SW 1271 (cell line): ENCODE measurements around the gene TMEM150B.
A peak's percentile ranks its signal among the peaks of the same experiment; 100 is the strongest.

Experiments used
- DNase-seq, 2 experiments: peaks; one replicate each; lab custom pipeline; 2025; lab: John Stamatoyannopoulos, UW

The TMEM150B gene

DNA sequence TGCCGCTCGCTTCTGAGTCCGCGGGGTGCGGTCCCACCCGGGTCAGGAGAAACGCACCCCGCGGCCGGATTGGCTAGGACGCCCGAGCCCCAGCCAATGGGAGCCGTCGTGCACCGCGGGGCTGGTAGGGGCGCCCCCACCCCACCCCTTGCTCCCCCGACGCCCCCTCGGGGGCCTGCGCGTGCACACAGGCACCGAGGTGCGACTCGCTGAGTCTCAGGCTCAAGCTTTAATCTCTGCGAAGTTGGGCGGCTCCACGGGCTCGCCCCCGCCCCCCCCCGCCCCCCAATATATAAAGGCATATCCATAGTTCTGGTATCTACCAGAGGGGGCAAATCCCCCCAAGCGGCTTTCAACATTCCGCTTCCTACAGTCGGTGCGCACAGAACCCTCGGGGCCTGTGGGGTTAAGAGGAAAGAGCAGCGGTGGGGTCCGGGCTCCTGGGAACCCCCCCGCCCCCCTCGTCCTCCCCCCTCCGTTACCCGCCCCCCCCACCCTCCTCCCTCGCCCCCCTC is 29.6 kb upstream of the TMEM150B start, which contains the start of gene COX6B2:
Gene COX6B2 (minus strand): TSS at position 22 of the 515 bp plus-strand sequence. CDS start 198 bp downstream, outside the sequence.
- DNase-seq: no peak

DNA sequence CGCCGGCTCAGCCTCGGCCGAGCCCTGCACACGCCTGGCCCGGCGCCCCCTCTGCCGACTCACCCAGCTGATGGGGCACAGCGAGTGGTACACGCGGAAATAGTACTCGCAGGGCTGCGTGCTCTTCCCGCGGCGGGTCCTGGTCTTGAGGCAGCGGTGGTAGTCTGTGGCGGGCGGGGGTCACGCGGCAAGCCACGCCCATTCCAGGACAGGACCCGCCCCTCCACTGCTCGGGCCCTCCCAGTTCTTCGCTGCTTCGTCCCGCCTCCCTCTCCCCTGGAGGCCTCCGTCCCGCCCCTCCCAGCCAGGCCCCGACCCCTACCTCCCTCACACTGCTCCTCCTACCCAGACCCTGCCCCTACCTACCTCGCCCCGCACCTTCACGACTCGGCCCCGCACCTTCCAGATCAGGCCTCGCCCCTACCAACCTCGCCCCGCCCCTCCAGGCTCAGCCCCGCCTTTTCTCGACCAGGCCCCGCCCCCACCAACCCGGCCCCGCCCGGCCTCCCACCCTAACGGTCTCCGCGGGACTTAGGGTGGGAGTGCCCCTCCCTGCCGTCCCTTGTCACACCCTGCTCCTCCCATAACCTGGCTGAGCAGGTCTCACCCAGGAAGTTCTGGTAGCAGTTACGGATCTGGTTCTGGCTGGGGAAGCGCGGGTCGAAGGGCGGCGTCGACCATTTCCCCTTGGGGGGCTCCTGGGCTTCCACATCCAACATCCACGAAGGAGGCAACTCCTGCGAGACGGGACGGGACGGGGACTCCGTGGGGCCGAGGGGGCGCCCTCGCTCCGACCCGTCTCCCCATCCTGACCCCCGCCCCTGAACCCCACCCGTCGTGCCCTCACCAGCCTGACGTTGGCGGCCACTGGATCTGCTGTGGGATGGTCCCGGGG is 28.9 kb upstream of the TMEM150B start:
- DNase-seq: peak in 1 of 2 experiments; percentile 18

DNA sequence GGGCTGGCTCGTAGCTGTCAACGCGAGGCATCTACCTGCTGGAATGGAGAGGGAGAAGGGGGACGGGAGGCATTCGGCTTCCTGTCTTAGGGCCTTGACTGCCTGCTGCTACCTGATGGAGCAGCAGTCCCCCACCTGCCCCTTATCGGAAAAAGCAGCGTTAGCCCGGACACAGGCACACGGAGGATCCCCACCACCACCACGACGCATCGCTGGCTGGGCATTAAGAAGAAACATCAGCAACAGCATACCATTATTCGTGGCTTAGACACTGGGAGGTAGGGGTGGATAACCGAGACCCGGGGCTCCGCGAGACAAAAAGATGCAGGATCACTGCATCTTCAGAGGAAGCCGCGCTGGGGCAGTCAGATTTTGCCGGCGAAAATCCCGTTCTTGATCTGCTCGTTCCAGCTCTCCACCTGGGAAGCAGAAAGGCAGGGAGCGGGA is 28.2 kb upstream of the TMEM150B start:
- no peak for DNase-seq

DNA sequence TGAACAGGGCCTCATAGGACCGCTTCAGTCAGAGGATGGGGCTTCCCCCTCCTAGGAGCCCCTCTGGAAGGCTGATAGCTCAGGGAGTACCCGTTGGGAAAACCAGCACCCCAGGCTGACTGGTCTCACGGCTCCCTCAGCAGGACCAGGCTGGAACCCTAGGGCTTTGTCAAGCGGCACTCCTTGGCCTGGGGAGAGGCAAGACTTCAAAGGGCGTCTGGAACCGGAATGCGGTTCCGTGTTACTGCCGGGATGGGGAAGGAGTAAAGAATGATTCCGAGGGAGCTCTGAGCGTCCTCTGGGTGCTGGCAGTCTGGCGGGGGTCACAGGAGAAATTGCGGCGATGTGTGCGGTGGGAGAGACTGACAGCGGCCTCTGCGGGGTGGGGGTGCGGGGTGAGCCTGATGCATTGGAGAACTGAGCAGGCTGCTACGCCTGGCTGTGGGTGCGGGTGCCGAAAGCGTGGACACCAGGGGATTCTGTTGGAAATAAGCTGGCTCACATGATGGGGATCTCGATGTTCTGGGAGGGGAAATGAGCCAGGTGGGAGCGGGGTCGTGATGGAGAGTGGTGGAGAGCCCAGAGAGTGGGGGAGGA is 27.5 kb upstream of the TMEM150B start:
- no peak for DNase-seq

DNA sequence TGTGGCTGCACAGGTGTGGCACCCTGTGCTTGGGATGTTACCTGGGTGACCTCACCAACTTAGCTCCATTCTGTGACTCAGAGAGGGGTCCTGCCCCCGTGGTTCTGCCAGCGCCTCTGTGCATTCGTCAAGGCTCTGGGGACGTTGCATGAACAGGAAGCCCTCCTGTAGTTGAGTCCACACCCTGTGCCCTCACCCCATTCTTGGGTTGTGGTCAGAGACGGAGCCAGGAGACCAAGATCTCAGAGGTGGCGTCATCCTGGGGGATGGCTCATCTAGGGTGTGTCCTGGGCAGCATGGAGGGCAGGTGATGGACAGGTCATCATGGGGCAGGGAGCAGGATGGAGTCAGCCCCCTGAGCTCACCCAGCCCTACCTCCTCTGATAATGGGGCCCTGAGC is 26.9 kb upstream of the TMEM150B start:
- no peak for DNase-seq

DNA sequence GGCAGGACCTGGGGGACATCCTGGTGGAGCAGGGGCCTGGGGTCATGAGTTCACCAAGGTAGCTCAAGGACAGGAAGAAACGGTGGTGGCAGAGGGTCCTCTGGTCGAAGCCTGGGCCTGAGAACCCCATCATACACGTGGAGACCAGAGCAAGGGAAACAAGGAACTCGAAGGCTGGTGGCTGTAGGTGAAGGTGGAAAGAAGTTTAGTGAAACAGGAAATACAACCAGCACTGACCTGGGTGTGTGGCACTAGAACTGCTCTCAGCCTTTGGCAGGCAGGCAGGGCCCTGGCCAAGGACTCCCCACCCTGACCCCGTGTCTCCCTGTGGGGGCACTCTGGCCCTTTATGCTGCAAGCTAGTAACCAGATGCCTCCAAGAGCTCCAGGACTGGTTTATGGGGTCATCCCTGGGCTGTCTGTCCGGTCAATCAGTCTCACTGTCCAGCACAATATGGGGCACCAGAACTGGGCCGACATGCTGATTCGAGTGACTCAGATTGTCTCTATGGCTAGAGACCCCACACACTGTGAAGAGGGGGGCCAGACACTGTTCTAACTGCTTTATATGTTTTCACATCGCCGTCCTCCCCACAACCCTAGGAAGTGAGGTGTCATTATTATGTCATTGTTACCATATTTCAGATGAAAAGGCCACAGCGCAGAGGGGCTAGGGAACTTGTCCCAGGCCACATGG is 25.6 kb upstream of the TMEM150B start:
- DNase-seq: no peak

DNA sequence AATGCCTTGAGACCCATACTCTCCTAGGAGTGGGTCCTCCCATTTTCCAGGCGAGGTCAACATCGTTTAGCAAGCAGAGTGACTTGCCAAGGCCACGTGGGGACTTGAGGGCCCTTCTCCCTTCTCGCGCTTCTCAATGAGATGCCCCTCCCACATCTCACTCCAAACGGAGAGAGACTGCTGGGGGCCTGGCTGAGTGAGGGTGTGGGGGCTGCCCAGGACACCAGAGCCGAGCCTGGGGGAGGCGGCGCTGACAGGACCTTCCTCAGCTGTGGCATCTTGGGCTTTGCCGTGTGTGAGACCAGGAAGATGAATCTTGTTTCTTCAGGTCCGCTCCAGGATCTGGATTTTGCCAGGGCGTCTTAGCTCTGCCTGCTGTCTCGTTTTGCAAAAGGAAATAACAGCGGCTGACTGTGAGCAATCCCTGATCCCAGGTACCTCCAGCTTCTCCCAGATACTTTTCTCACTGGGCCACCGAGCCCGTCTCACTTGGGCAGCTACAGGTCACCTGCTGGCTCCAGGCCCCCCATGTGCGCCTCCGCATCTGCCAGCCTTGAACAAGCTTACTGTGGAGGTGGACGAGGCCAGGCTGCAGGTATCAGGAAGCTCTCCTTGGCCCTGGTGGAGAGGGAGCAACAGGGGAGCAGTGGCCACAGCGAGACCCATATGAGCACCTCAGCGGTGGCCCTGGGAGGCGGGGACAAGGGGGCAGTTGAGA is 23.3 kb upstream of the TMEM150B start:
- no peak for DNase-seq

DNA sequence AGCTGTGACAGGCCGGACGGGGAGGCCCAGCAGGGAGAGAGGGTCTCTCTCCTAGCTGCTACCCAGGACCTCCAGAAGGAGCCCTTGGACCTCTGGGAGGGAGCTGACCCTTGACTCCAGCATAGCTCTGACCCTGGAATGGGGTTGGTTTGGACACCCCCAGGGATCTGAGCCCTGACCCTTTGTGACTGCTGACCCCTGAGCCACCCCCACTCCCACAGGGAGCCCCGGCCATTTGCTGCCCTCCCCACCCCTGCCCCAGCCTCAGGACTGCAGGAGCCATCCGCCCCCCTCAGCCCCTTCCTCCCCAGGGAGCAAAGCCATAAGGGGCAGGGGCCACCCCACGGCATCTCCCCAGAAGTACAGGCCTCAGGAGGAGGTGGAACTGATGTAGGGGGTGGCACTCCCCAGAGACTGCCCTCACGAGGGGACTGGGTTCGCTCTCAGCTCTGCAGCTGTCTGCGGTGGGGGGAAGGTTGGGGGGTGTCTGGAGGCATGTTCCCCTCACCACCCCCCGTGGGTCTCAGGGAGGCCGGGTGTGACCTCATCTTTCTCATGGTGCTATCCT is 22.4 kb upstream of the TMEM150B start:
- DNase-seq: no peak

DNA sequence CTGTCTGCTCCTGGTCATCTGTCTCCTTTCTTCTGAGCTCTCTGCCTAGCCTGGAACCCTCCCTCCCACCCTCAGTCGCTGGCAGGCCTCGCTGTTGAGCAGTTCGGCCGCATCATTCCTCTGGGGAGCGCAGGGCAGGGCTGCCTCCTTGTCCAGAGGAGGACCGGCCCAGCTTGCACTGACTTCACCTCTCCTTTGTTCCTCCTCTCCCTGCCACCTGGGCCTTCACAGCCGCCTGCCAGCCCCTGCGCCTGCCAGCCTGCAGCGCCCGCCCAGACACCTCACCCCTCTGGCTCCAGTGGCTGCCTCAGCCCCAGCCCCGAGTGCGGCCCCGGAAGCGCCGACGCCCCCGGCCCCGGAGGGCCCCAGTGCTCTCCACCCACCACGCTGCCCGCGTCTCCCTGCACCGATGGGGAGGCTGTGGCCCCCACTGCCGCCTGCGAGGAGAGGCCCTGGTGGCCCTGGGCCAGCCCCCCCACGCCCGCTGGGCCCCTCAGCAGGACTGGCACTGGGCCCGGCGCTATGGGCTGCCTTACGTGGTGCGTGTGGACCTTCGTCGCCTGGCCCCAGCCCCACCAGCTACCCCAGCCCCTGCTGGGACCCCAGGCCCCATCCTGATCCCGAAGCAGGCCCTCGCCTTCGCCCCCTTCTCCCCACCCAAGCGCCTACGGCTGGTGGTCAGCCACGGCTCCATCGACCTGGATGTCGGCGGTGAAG is 21.7 kb upstream of the TMEM150B start:
- DNase-seq: no peak

DNA sequence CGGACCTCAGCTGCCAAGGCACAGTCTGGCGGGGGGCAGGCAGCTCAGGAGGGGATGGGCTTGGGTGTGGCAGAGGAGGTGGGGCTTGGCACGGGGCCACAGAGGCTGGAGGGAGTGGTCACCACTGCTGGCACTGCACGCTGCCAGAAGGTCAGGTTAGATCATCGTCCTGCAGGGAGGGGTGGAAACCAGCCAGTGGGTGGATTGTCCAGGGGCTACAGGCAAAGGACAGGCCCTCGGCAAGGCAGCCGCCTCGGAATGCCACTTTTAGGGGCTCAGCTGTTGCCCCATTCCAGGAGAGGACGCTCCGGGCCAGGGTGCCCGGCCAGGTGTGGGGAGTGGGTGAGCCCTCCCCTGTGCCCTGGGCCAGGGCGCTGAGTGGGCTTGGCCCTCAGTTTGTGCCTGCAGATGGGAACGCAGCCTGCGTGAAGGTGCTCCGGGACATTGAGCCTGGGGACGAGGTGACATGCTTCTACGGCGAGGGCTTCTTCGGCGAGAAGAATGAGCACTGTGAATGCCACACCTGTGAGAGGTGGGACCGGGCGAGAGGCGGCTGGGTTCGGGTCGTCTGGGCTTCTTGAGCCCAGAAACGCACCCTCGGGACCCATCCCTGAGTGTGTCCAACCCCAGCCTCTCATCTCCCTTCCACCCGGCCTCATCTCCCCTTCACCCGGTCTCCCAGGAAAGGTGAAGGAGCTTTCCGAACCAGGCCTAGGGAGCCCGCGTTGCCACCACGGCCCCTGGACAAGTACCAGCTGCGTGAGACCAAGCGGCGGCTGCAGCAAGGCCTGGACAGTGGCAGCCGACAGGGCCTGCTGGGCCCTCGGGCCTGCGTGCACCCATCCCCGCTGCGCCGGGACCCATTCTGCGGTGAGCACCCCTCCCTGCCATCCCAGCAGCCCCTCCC is 20.9 kb upstream of the TMEM150B start:
- DNase-seq: no peak

DNA sequence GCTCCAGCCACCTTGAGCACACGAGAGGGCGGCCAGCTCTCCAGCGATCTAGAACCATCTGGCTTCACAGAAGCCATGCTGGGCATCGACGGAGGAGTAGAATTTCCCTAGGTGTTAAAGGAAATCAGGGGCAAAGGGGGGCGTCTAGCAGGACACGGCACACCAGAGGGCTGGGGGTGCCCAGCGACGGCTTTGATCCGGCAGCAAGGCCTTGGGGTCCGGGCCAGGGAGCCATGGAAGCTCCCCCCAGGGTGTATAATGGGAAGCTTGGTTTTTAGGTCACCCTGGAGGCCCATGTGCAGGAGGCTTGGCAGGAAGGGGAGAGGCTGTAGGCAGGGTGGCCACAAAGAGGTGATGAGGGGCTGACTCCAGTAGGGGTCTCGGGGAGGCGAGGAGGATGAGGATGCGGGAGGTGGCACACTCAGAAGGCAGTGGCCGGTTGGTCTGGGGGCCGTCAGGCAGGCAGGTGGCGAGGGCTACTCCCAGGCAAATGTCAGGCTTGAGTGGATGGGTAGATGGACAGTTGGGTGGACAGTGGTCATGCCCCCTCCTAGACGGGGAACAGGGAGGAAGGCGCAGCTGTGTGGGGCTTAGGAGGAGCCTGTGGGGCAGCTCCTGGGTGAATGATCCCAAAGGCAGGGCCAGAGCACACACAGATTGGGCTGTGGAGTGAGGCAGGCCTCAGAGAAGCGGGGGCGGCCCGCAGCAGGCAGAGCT is 20.1 kb upstream of the TMEM150B start:
- no peak for DNase-seq

DNA sequence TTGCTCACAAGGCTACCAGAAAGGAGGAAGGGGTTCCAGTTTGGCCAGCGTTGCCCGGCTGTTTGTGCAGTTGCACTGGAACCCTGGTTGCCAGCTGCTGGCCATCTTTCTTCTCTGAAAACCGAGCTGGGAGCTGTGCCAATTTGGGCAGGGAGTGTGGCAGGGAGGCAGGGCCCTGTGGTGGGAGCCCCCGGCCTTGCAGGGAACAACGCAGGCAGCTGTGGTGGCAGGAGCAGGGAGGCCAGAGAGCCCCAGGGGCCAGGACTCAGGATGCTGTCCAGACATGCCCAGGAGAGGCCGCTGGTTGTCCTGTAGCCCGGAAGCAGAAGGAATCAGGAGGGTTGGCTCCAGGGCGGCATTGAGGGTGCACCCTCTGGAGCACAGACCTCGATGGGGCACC is 19.3 kb upstream of the TMEM150B start:
- no peak for DNase-seq

DNA sequence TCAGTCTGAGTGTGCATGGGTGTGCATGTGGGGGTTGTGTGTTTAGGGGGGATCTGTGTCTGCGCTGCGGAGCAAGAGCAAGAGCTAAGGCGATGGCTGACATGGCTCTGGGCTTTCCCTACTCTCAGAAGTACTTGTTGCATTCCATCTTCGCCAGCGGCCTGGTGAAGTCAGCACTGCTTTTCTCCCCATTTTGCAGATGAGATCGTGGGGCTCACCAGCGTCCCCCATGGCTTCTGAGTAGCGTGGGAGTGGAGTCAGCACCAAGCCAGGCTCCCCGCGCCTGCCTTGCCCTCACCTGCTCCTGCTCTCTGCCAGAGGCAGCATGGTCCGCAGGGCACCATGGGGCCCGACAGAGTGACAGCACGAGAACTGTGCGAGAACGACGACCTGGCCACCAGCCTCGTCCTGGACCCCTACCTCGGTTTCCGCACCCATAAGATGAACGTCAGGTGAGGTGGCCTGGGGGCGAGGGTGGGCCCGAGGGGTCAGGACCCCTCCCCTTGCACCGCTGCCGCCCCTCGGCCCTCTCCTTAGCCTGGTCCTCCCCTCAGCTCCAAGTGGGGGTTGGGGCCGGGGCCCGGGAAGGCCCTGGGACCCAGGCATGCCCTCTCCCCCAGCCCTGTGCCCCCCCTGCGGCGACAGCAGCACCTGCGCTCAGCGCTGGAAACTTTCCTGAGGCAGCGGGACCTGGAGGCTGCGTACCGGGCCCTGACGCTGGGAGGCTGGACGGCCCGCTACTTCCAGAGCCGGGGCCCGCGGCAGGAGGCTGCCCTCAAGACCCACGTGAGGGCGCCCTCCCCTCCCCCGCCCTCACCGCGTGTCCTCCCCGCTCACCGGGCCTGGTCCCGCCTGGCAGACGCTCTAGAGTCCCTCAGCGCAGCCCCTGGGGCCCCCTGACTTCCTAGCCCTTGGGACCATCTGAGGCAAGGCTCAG is 16.7 kb upstream of the TMEM150B start:
- DNase-seq: no peak

DNA sequence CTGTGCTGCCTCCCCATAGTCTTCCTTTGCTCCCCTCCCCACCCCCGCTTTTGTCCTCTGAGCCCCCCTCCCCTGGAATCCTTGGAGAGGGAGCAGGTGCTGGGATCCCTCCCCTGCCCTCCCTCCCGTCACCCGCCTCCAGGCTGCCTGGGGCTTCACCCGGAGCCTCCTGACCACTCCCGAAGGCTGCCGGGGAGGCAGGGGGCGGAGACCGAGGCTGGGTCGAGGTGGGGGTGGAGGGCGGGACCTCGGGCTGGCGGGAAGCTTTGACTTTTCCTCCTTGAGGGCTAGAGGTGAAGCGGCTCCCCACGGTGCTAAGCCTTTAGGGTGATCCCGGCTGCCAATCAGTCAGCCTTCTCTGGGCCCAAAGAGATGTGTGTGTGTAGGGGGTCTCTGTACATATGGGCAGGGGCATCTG is 16.0 kb upstream of the TMEM150B start:
- DNase-seq: peak in 1 of 2 experiments; percentile 18

DNA sequence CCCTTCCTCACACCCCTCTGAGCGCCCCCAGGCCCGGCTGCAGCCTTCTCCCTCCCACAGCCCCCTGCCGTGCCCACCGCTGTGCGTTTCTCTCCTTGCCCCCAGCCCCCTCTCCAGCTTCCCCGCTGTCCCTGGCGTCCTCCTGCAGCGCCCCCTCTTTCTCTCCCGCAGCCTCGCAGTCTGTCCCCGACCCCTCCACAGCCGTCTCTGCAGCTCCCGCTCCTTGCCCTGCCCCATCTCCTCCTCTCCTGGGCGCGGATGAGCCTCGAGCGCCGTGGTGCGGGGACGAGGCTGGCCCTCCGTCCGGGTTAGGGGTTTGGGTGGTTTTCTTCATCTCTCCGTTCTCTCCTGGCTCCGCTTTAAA is 15.6 kb upstream of the TMEM150B start:
- no peak for DNase-seq

DNA sequence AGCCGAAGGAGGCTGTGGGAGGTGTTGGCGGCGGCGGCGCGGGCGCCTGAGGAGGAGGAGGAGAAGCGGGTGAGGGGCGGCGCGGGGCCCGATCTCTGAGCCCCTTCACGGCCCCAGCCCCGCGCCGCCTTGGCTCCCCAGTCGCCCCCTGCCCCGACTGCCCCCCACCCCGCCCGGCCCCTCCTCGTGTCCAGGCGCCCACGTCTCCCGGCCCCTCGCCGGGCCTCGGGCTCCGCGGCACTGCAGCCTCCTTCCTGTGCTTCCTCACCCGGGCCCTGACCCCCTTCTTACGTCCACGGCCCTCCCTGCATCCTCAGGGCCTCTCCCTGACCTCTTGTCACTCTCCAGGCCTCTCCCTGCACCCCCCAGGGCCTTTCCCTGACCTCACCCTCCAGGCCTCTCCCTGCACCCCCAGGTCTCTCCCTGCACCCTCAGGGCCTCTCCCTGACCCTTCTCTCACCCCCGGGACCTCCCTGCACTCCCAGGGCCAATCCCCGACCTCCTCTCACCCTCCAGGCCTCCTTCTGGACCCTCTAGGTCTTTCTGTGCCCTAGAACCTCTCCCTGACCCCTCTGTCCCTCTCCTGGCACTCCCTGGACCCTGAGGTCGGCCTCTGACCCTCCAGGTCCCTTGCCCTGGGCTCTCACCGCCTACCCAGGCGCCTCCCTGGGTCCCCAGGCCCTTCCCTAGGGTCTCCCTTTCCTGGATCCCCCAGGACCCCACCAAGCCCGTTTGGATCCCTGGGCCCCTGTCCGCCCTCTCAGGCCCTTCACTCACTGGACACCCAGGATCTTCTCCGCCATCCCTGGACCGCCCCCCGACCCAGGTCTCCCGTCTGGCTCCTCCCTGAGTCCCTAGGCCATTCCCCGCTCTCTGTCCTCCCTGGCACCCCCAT is 15.0 kb upstream of the TMEM150B start:
- DNase-seq: no peak
